NCI-H82 treated with DMSO at 0.1 percent for 48 hours (cell line): ENCODE data around the gene EDN3.
"Not testable (repeated sequence)": the region's sequence is repeated elsewhere in the genome, so short reads cannot be mapped to it uniquely, and the experiment has no call there.

Source experiments
- DNase-seq: peaks from one replicate; lab custom pipeline; 2025; ENCODE audit not compliant: unreplicated experiment; lab: John Stamatoyannopoulos, UW

EDN3 gene

GRCh38 chr20:59335377-59335776, 35.0 kb downstream of the EDN3 start:
- no peak for DNase-seq

- no peak for DNase-seq
Observed at GRCh38 chr20:59336540-59336939, 36.1 kb downstream of the EDN3 start.

GRCh38 chr20:59338444-59338843, 38.0 kb downstream of the EDN3 start:
- not testable (repeated sequence) for DNase-seq

- DNase-seq, result no peak
Observed at GRCh38 chr20:59340201-59340885, 39.9 kb downstream of the EDN3 start.

GRCh38 chr20:59341285-59342022, 41.0 kb downstream of the EDN3 start:
- not testable (repeated sequence) for DNase-seq

- no peak for DNase-seq
Observed at GRCh38 chr20:59342023-59342957, 41.9 kb downstream of the EDN3 start.

- no peak for DNase-seq
Observed at GRCh38 chr20:59346061-59346460, 45.6 kb downstream of the EDN3 start.

- no peak for DNase-seq
Observed at GRCh38 chr20:59349277-59349676, 48.9 kb downstream of the EDN3 start.

GRCh38 chr20:59350330-59351156, 50.1 kb downstream of the EDN3 start:
- DNase-seq, result no peak

- no peak for DNase-seq
Observed at GRCh38 chr20:59351157-59352040, 51.0 kb downstream of the EDN3 start.

GRCh38 chr20:59352541-59352940, 52.1 kb downstream of the EDN3 start:
- DNase-seq, result no peak

- no peak for DNase-seq
Observed at GRCh38 chr20:59352990-59353389, 52.6 kb downstream of the EDN3 start.

GRCh38 chr20:59354460-59354859, 54.0 kb downstream of the EDN3 start:
- no peak for DNase-seq

- no peak for DNase-seq
Observed at GRCh38 chr20:59355242-59355641, 54.8 kb downstream of the EDN3 start.

GRCh38 chr20:59356662-59357165, 56.3 kb downstream of the EDN3 start:
- DNase-seq, result no peak

- DNase-seq, result not testable (repeated sequence)
Observed at GRCh38 chr20:59358793-59359192, 58.4 kb downstream of the EDN3 start.

GRCh38 chr20:59359906-59360725, 59.7 kb downstream of the EDN3 start:
- no peak for DNase-seq

- DNase-seq, result no peak
Observed at GRCh38 chr20:59360934-59361333, 60.5 kb downstream of the EDN3 start.

GRCh38 chr20:59361411-59361810, 61.0 kb downstream of the EDN3 start:
- no peak for DNase-seq
